Heart left ventricle (tissue), 13 donors: Measurements from ENCODE around the gene RGS9.
"Not testable (repeated sequence)": the region's sequence is repeated elsewhere in the genome, so short reads cannot be mapped to it uniquely, and the experiment has no call there.

ENCODE experiments used
- CTCF ChIP-seq, 12 donors: fragments of 200-600 bp; sonication (generic) in 4 of 12; IDR thresholded peaks; one replicate each; pipeline versions ENCODE4 v1.5.0 to v1.8.0; 2018 to 2022; ENCODE audit warnings: antibody characterized with exemption in 12 of 12, mild to moderate bottlenecking in 5 of 12
- POLR2A ChIP-seq, 2 donors: fragments of 450-650 bp; IDR thresholded peaks; one replicate each; pipeline ENCODE4 v1.6.1; 2017; ENCODE audit warnings: antibody characterized with exemption in 2 of 2, mild to moderate bottlenecking in 2 of 2, moderate library complexity in 2 of 2
- donor health status: ischemic (EF 13 %, LVEDD 7.1; RV severe dilation, severe dysfunction).
- donor health status: DM: no; HTN: yes; CAD: no.
- donor health status: DM: no; HTN: no; CAD: no.
- donor health status: ischemic (EF 25% LVEDD 6.9; RV normal size, moderate dysfunction).
- donor health status: ischemic (EF 25% LVEDD 5.7; RV mildly dilated, moderate dysfunction).
- donor health status: ischemic (EF 35%, LVEDD 5.7; RV mildly dilated, moderate dysfunction).
- donor health status: nonischemic (EF 11% LVEDD 7.7; RV severe dilation, severe dysfunction).
- donor health status: DM: yes; HTN: yes; CAD: no.
- donor health status: PGD.
- donor health status: ischemic (EF 29% LVEDD 5.4; RV normal size, mild dysfunction).
- donor health status: nonischemic (EF 23%, LVEDD 6.1; RV moderate dilation, normal function).

- TF ChIP-seq POLR2A, CTCF (IDR thresholded peaks at IDR 0.05): not testable (repeated sequence)
These were observed 43.6 kb downstream of the RGS9 start for GRCh38 chr17:65180752-65181236.
